NB4 (cell line): Measurements from ENCODE around the gene ATP5PO.

Source experiments
- DNase-seq: peaks from one replicate; pipeline ENCODE4 v3.0.0; 2010; ENCODE audit warnings: low read depth
- H3K4me3 ChIP-seq: one replicate; pipeline ENCODE4 v1.5.1; 2011; ENCODE audit warnings: mild to moderate bottlenecking, low read depth, low read length, moderate library complexity
- CTCF ChIP-seq: IDR thresholded peaks from one replicate; pipeline ENCODE4 v1.5.1; 2012; ENCODE audit warnings: low read depth, low read length
- MAX ChIP-seq: IDR thresholded peaks from 2 replicates; pipeline ENCODE4 v1.6.1; 2011; ENCODE audit warnings: low read depth, low read length
- MYC ChIP-seq: IDR thresholded peaks from 2 replicates; pipeline ENCODE4 v1.6.1; 2011; ENCODE audit warnings: low read depth, low read length
- POLR2A ChIP-seq: IDR thresholded peaks from 2 replicates; pipeline ENCODE4 v1.6.1; 2011; ENCODE audit warnings: mild to moderate bottlenecking; ENCODE audit not compliant: insufficient read length; ENCODE audit errors: extremely low read depth

ATP5PO gene

DNA sequence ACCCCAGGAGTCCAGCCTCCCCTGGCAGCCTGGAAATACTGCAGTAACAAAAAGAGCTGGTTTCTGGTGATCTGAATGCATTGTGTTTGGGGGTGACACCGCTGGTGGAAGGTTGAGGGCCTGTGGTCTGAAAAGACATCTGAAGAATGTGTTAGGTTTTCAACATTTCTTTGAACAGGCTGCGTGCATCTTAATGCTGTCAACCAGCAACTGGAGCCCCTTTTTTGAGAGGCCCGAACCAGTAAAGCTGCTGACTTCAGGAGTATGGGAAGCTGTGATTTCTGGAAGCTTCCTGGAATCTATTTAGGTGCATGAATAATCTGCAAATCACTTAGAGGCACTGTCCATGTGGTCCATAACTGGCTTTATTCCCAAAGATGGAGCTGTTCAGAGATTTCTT lies 17.0 kb downstream of the ATP5PO start:
- no peak overlapping the region for H3K4me3 ChIP-seq
- no peak for DNase-seq
- TF ChIP-seq POLR2A (no peak), CTCF (no peak), MAX (no peak), MYC (no peak)

DNA sequence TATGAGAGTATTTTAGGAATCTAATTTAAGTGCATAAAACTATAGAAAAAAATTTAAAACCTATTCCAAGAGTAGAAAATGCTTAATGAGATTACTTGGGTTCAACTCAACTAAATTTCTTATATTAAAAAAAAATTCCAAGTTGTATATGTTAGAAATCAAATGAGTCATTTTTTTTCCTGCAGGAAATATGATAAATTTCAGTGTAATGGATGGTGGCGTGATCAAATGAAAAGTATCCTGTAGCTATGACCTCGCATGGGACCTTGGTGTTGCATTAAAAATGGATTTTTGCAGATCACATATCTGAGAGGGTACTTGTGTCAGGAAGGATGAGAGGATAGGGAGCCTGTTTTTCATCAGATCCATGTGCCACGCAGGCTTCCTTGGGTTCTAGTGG lies 17.9 kb downstream of the ATP5PO start:
- no peak for DNase-seq
- no peak overlapping the region for H3K4me3 ChIP-seq
- TF ChIP-seq POLR2A, result no peak
- TF ChIP-seq MYC, result no peak
- no peak for TF ChIP-seq MAX
- no peak for TF ChIP-seq CTCF

DNA sequence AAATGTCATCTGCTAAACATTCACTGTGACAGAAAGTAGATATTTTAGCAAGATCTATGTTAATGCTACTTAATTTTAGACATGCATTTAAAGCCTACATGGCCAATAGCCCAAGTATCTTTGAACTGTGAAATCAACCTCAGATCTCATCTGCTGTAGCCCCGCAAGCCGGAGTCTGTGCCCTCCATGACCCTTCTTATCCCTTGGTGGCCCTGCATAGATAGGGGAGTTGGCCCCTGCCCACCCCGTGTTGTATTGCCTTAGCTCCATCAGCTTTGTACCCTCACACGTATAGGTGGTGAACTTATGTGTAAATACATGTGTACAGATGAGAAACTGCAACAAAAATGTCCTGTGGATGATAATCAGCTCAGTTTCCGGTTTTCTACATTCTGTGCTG lies 18.5 kb downstream of the ATP5PO start:
- H3K4me3 ChIP-seq, result no peak overlapping the region
- DNase-seq, result no peak
- TF ChIP-seq CTCF (no peak), POLR2A (no peak), MYC (no peak), MAX (no peak)

GRCh38 chr21:33896691-33897090 lies 18.9 kb downstream of the ATP5PO start:
- H3K4me3 ChIP-seq, result no peak overlapping the region
- DNase-seq, result no peak
- TF ChIP-seq MAX, result no peak
- no peak for TF ChIP-seq MYC
- no peak for TF ChIP-seq CTCF
- no peak for TF ChIP-seq POLR2A

DNA sequence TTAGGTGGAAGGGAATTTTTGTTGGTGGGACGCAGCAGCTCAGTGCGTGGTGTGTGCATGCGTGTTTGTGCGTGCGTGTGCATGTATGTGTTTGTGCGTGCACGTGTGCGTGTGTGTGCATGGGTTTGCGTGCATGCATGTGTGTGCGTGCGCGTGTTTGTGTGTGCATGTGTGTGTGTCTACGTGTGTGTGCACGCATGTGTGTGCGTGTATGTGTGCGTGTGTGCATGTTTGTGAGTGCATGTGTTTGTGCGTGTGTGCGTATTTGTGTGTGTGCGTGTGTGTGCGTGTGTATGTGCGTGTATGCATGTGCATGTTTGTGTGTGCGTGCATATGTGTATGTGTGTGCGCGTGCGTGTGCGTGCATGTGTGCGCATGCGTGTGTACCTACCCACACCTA lies 20.2 kb downstream of the ATP5PO start:
- no peak for DNase-seq
- H3K4me3 ChIP-seq, result no peak overlapping the region
- TF ChIP-seq MYC, result no peak
- TF ChIP-seq POLR2A, result no peak
- TF ChIP-seq CTCF, result no peak
- no peak for TF ChIP-seq MAX

DNA sequence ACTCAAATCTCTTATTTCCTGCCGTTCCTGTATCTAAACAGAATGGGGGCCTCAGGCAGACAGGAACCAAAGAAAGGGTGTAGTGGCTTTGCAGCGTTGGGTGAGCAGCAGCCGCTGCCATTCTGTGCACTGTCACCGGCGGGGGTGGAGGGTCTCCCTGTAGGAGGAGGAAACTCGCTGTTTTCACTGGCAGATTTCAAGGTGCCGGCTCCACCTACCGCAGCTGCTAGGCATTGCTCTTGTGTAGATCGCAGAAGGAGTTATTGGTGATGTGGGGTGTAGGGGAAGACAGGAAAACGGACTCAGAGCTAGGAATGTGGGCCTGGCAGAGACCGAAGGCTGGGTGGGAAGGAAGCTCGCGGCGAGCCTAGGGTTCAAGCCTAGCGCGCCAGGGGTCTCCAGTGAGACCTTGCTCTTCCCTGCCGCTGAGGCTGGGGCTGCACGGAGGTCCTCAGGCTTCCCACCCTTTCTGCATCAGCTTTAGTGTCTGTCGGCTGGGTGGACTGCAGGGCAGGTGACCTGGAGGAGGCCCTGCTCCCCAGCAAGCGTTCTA lies 20.8 kb downstream of the ATP5PO start:
- H3K4me3 ChIP-seq, result no peak overlapping the region
- TF ChIP-seq CTCF (peak; percentile 81), POLR2A (no peak), MYC (peak; percentile 33; the same call in 1 of the 2 replicates), MAX (peak; percentile 69)
- DNase-seq, result peak; percentile 87
